Measurements from ENCODE around the gene CHMP6. TPM values are rescaled to one million over a fixed set of nuclear protein-coding genes. Genes with fewer than 3 reads are reported as not detected.

CHMP6 gene
- total and polyA plus RNA-seq, 9 of the 15 experiments (the other 6 are each of a cell fraction or from before 2014, with no cell fraction given): 0.25 to 30.4 (median 13.4) TPM

- ATAC-seq (no peak), FAIRE-seq (no peak), DNase-seq (ENCODE audit: extremely low read depth in 1 of 4, low spot score in 3 of 4) (no peak)
- in situ Hi-C loops (cut with MboI) (no loop called here), intact Hi-C loops (cut with micrococcal nuclease) (no loop called here)
- ChIA-PET POLR2A (no interaction called here), CTCF (ENCODE audit: low intra/inter-chr PET ratio) (no interaction called here)
- Histone ChIP-seq H3K4me1 (replicated peaks in 1 of 2; ENCODE audit: control insufficient read depth in 2 of 2, insufficient read depth in 2 of 2, low read length in 2 of 2) (peaks cover 0 to 10% of the 10 kb centered on the region in 2 experiments; a peak in 1 of 5 replicates), H3K9ac (ENCODE audit: insufficient read depth in 1 of 2, low read depth in 2 of 2, low read length in 2 of 2) (no peak overlapping the region), H3K9me1 (ENCODE audit: control insufficient read depth, insufficient read depth, low read length) (no peaks in the 10 kb centered on the region), H4K20me1 (replicated peaks; ENCODE audit: control insufficient read depth, insufficient read depth, low read length) (no peaks in the 10 kb centered on the region), H3K27me3 (ENCODE audit: control insufficient read depth in 2 of 2, insufficient read depth in 2 of 2, low read length in 2 of 2) (no peaks in the 10 kb centered on the region), H3K9me3 (replicated peaks; ENCODE audit: control insufficient read depth, insufficient read depth, low read depth, low read length) (no peaks in the 10 kb centered on the region), H2AFZ (ENCODE audit: low read depth, low read length) (no peak overlapping the region), H3K4me3 (no peak overlapping the region), H3K4me2 (ENCODE audit: insufficient read depth, low read length) (no peak overlapping the region), H3K27ac (ENCODE audit: extremely low read depth, low read depth, low read length) (no peak overlapping the region), H3K36me3 (ENCODE audit: control insufficient read depth, insufficient read depth, low read length) (peaks cover 39% of the 10 kb centered on the region; the same call in 1 of the 3 replicates), H3K79me2 (ENCODE audit: control insufficient read depth, insufficient read depth, low read length) (no peaks in the 10 kb centered on the region)
- TF ChIP-seq ZNF766 (CRISPR knock-in tag; conservative IDR thresholded peaks at IDR 0.05) (no peak), SMAD1 (IDR thresholded peaks at IDR 0.05; ENCODE audit: low read depth, low read length, partially characterized antibody) (no peak), CHD2 (IDR thresholded peaks at IDR 0.05; ENCODE audit: low read depth, low read length) (no peak), ZNF23 (CRISPR knock-in tag; IDR thresholded peaks at IDR 0.05) (no peak), ZBTB17 (CRISPR knock-in tag; IDR thresholded peaks at IDR 0.05) (no peak), TARDBP (IDR thresholded peaks at IDR 0.05) (no peak), IRF1 (CRISPR knock-in tag; IDR thresholded peaks at IDR 0.05; ENCODE audit: borderline replicate concordance) (no peak), GTF2A2 (tag; IDR thresholded peaks at IDR 0.05) (no peak), ZNF717 (CRISPR knock-in tag; IDR thresholded peaks at IDR 0.05) (no peak), GATA2 (CRISPR knock-in tag; IDR thresholded peaks at IDR 0.05) (no peak), NFIX (CRISPR knock-in tag; IDR thresholded peaks at IDR 0.05; ENCODE audit: low read depth) (no peak), MEIS2 (IDR thresholded peaks at IDR 0.05; ENCODE audit: partially characterized antibody) (no peak), MECOM (CRISPR knock-in tag; IDR thresholded peaks at IDR 0.05) (no peak), NR3C1 (CRISPR knock-in tag; IDR thresholded peaks at IDR 0.05) (no peak), CCNT2 (IDR thresholded peaks at IDR 0.05; ENCODE audit: borderline replicate concordance, extremely low read depth, insufficient read length, low read depth, low read length) (no peak)
- TF ChIP-seq, protein P1, sequence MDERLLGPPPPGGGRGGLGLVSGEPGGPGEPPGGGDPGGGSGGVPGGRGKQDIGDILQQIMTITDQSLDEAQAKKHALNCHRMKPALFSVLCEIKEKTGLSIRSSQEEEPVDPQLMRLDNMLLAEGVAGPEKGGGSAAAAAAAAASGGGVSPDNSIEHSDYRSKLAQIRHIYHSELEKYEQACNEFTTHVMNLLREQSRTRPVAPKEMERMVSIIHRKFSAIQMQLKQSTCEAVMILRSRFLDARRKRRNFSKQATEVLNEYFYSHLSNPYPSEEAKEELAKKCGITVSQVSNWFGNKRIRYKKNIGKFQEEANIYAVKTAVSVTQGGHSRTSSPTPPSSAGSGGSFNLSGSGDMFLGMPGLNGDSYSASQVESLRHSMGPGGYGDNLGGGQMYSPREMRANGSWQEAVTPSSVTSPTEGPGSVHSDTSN (CRISPR knock-in tag; IDR thresholded peaks at IDR 0.05; ENCODE audit: low read depth): no peak
- TF ChIP-seq, protein P1 (tag; conservative IDR thresholded peaks at IDR 0.05; ENCODE audit: low read depth): no peak
- no TSS peak for BruUV-seq (replicated peaks)
- 93% methylated on average over 9 of the region's 9 CpGs for WGBS (ENCODE audit: insufficient coverage, low coverage, missing lambda C conversion rate)
These were observed 47.3 kb upstream of the CHMP6 start for GRCh38 chr17:80944326-80944725.
